Measurements from ENCODE around the gene ABHD8. TPM values are rescaled to one million over a fixed set of nuclear protein-coding genes. Genes with fewer than 3 reads are reported as not detected.

The ABHD8 gene
- total and polyA plus RNA-seq, 2 of the 4 experiments (the other 2 are of a cell fraction): 3.9 to 10.2 TPM

GRCh38 chr19:17340302-17340870 lies 37.2 kb upstream of the ABHD8 start:
- H3K18ac ChIP-seq (ENCODE audit: low read depth, low read length): no peak overlapping the region
- H3K79me1 ChIP-seq (ENCODE audit: low read depth in 1 of 2, low read length in 2 of 2): peaks cover 7 to 18% of the 10 kb centered on the region in 2 experiments; a peak in 3 of 4 replicates
- no peak overlapping the region for H3K27ac ChIP-seq (ENCODE audit: insufficient read depth, low read length)
- WGBS, 2 experiments (ENCODE audit: extremely low coverage in 2 of 2, insufficient read length in 1 of 2): 79% methylated on average over 7 of the region's 21 CpGs; no CpG with 5 or more reads in 1 of the 2 experiments
- dilution Hi-C loops (cut with HindIII; ENCODE audit: low sequenced_read_pairs, unreplicated experiment): no loop called here
- H3K4me2 ChIP-seq (ENCODE audit: low read depth, low read length): no peak overlapping the region
- ATAC-seq (ENCODE audit: low read depth) (no peak), DNase-seq (no peak)
- in situ Hi-C loops (cut with MboI; ENCODE audit: low sequenced_read_pairs): no loop called here
- no peak overlapping the region for H2BK5ac ChIP-seq (ENCODE audit: low read depth, low read length, poor library complexity, severe bottlenecking)
- H2BK15ac ChIP-seq (ENCODE audit: low read depth, low read length): no peak overlapping the region
- no TSS peak for BruUV-seq (replicated peaks)
- no peak overlapping the region for H2AFZ ChIP-seq (replicated peaks; ENCODE audit: low read length, poor library complexity)
- intact Hi-C loops (cut with micrococcal nuclease): no loop called here
- ChIA-PET CTCF (no interaction called here), POLR2A (ENCODE audit: unreplicated experiment) (no interaction called here)
- H3K14ac ChIP-seq (replicated peaks; ENCODE audit: low read depth, low read length): no peak overlapping the region
- no peaks in the 10 kb centered on the region for H3K27me3 ChIP-seq (ENCODE audit: control insufficient read depth, insufficient read depth, low read length)
- H3K4ac ChIP-seq (ENCODE audit: low read depth, low read length): no peak overlapping the region
- H4K91ac ChIP-seq (ENCODE audit: insufficient read depth, low read depth, low read length): no peak overlapping the region
- H3K9me1 ChIP-seq (ENCODE audit: insufficient read depth, low read length): no peaks in the 10 kb centered on the region
- H3K9me3 ChIP-seq (ENCODE audit: control insufficient read depth, insufficient read depth, low read length): no peaks in the 10 kb centered on the region
- no peak overlapping the region for H3K9ac ChIP-seq (ENCODE audit: low read depth, low read length)
- H3K36me3 ChIP-seq (ENCODE audit: control insufficient read depth, insufficient read depth, low read length): peaks cover 5% of the 10 kb centered on the region; the same call in 1 of the 2 replicates
- no peaks in the 10 kb centered on the region for H4K20me1 ChIP-seq (ENCODE audit: insufficient read depth, low read length)
- no peak overlapping the region for H2AK5ac ChIP-seq (ENCODE audit: low read depth, low read length)
- no peak overlapping the region for H2BK20ac ChIP-seq (ENCODE audit: low read depth, low read length)
- TF ChIP-seq RFX5 (IDR thresholded peaks at IDR 0.05; ENCODE audit: low read depth, low read length) (no peak), POLR2A (IDR thresholded peaks at IDR 0.05; ENCODE audit: low read depth, low read length) (no peak), RAD21 (IDR thresholded peaks at IDR 0.05; ENCODE audit: low read length) (no peak)
- H4K5ac ChIP-seq (ENCODE audit: low read depth, low read length): no peak overlapping the region
- peaks cover 4% of the 10 kb centered on the region for H3K4me1 ChIP-seq (ENCODE audit: control insufficient read depth, insufficient read depth, low read length)
- no peak overlapping the region for H2AK9ac ChIP-seq (replicated peaks; ENCODE audit: low read depth, low read length, poor library complexity)
- no peak overlapping the region for H4K8ac ChIP-seq (ENCODE audit: low read depth in 2 of 2, low read length in 2 of 2)
- no peak overlapping the region for H3K56ac ChIP-seq (ENCODE audit: extremely low read depth, insufficient read depth, low read length)
- H2BK120ac ChIP-seq (ENCODE audit: low read depth, low read length): no peak overlapping the region
- H3K23ac ChIP-seq (ENCODE audit: low read depth, low read length): no peak overlapping the region
- no peak overlapping the region for H3K4me3 ChIP-seq (ENCODE audit: insufficient read depth, low read depth, low read length)

All from IMR-90 (cell line).